Liver (tissue), 3 donors: ENCODE measurements around the gene SOX2.

Experiments
- ATF3 ChIP-seq: IDR thresholded peaks from 2 replicates; pipeline ENCODE4 v1.6.1; 2016; ENCODE audit warnings: antibody characterized with exemption
- EGR1 ChIP-seq, 2 donors: IDR thresholded peaks; 2 replicates each; pipeline ENCODE4 v1.6.1; 2016 to 2018; ENCODE audit warnings: antibody characterized with exemption in 2 of 2, low read depth in 2 of 2
- JUND ChIP-seq, 2 donors: IDR thresholded peaks; 2 replicates each; pipeline ENCODE4 v1.6.1; 2016; ENCODE audit warnings: antibody characterized with exemption in 2 of 2
- RAD21 ChIP-seq, 2 donors: IDR thresholded peaks; 2 replicates each; pipeline ENCODE4 v1.6.1; 2016; ENCODE audit warnings: antibody characterized with exemption in 2 of 2, mild to moderate bottlenecking in 2 of 2
- RXRA ChIP-seq, 2 donors: IDR thresholded peaks; 2 replicates each; pipeline ENCODE4 v1.6.1; 2017 to 2018; ENCODE audit warnings: antibody characterized with exemption in 2 of 2, mild to moderate bottlenecking in 1 of 2
- TAF1 ChIP-seq: conservative IDR thresholded peaks from 2 replicates; pipeline ENCODE4 v1.6.1; 2016; ENCODE audit warnings: antibody characterized with exemption, mild to moderate bottlenecking
- TF ChIP-seq, protein P1 (sequence below): fragments of 150-350 bp; IDR thresholded peaks from 2 replicates; pipeline ENCODE4 v1.5.1; 2017; ENCODE audit warnings: improper control_type of control experiment, low read depth, low read length; ENCODE audit not compliant: missing input control
- TF ChIP-seq, protein P2 (sequence below): IDR thresholded peaks from 2 replicates; pipeline ENCODE4 v1.6.1; 2016; ENCODE audit warnings: antibody characterized with exemption, mild to moderate bottlenecking
- TF ChIP-seq, protein P3 (sequence below): IDR thresholded peaks from 2 replicates; pipeline ENCODE4 v1.6.1; 2016; ENCODE audit warnings: antibody characterized with exemption
- donor health status: healthy.
- donor health status: healthy.

- TF ChIP-seq JUND (IDR thresholded peaks at IDR 0.05), result no peak
- TF ChIP-seq, protein P1, sequence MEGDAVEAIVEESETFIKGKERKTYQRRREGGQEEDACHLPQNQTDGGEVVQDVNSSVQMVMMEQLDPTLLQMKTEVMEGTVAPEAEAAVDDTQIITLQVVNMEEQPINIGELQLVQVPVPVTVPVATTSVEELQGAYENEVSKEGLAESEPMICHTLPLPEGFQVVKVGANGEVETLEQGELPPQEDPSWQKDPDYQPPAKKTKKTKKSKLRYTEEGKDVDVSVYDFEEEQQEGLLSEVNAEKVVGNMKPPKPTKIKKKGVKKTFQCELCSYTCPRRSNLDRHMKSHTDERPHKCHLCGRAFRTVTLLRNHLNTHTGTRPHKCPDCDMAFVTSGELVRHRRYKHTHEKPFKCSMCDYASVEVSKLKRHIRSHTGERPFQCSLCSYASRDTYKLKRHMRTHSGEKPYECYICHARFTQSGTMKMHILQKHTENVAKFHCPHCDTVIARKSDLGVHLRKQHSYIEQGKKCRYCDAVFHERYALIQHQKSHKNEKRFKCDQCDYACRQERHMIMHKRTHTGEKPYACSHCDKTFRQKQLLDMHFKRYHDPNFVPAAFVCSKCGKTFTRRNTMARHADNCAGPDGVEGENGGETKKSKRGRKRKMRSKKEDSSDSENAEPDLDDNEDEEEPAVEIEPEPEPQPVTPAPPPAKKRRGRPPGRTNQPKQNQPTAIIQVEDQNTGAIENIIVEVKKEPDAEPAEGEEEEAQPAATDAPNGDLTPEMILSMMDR, result no peak
- TF ChIP-seq EGR1 (IDR thresholded peaks at IDR 0.05; ENCODE audit: low read depth in 2 of 2), result no peak
- TF ChIP-seq, protein P2, sequence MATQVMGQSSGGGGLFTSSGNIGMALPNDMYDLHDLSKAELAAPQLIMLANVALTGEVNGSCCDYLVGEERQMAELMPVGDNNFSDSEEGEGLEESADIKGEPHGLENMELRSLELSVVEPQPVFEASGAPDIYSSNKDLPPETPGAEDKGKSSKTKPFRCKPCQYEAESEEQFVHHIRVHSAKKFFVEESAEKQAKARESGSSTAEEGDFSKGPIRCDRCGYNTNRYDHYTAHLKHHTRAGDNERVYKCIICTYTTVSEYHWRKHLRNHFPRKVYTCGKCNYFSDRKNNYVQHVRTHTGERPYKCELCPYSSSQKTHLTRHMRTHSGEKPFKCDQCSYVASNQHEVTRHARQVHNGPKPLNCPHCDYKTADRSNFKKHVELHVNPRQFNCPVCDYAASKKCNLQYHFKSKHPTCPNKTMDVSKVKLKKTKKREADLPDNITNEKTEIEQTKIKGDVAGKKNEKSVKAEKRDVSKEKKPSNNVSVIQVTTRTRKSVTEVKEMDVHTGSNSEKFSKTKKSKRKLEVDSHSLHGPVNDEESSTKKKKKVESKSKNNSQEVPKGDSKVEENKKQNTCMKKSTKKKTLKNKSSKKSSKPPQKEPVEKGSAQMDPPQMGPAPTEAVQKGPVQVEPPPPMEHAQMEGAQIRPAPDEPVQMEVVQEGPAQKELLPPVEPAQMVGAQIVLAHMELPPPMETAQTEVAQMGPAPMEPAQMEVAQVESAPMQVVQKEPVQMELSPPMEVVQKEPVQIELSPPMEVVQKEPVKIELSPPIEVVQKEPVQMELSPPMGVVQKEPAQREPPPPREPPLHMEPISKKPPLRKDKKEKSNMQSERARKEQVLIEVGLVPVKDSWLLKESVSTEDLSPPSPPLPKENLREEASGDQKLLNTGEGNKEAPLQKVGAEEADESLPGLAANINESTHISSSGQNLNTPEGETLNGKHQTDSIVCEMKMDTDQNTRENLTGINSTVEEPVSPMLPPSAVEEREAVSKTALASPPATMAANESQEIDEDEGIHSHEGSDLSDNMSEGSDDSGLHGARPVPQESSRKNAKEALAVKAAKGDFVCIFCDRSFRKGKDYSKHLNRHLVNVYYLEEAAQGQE, result no peak
- TF ChIP-seq, protein P3, sequence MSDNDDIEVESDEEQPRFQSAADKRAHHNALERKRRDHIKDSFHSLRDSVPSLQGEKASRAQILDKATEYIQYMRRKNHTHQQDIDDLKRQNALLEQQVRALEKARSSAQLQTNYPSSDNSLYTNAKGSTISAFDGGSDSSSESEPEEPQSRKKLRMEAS, result no peak
- no peak for TF ChIP-seq RAD21 (IDR thresholded peaks at IDR 0.05)
- no peak for TF ChIP-seq ATF3
- TF ChIP-seq RXRA (IDR thresholded peaks at IDR 0.05), result no peak
- no peak for TF ChIP-seq TAF1
Observed at GRCh38 chr3:181738551-181738950, 26.8 kb downstream of the SOX2 start.
